HepG2 (cell line): Measurements from ENCODE around the gene SDCCAG8.

Source experiments
- ARNT ChIP-seq: fragments of 450-650 bp; IDR thresholded peaks from 2 replicates; pipeline ENCODE4 v1.6.1; 2017
- CC2D1A ChIP-seq: sonication (generic); formaldehyde crosslinking; IDR thresholded peaks from 2 replicates; pipeline ENCODE4 v1.8.1; 2023; ENCODE audit warnings: mild to moderate bottlenecking, missing genetic modification reagents
- CREM ChIP-seq, 2 experiments: sonication (generic) in 1 of 2; formaldehyde crosslinking in 1 of 2; IDR thresholded peaks; 2 replicates each; pipeline versions ENCODE4 v1.4.0 to v1.6.1; 2016 to 2020; ENCODE audit warnings: antibody characterized with exemption in 1 of 2, mild to moderate bottlenecking in 1 of 2, missing genetic modification reagents in 1 of 2
- CTCF ChIP-seq: sonication (generic); formaldehyde crosslinking; IDR thresholded peaks from 2 replicates; pipeline ENCODE4 v1.5.0; 2020; ENCODE audit warnings: mild to moderate bottlenecking, missing genetic modification reagents, moderate library complexity
- FOXM1 ChIP-seq: sonication (generic); formaldehyde crosslinking; IDR thresholded peaks from 2 replicates; pipeline ENCODE4 v1.5.0; 2020; ENCODE audit warnings: missing genetic modification reagents
- GABPA ChIP-seq, 2 experiments: IDR thresholded peaks; 2 replicates each; pipeline ENCODE4 v1.6.1; 2011 to 2016; ENCODE audit warnings: low read depth in 2 of 2, low read length in 1 of 2, missing biosample characterization in 1 of 2, missing genetic modification characterization in 1 of 2
- MZF1 ChIP-seq: sonication (generic); formaldehyde crosslinking; IDR thresholded peaks from 2 replicates; pipeline ENCODE4 v1.8.1; 2023; ENCODE audit warnings: mild to moderate bottlenecking, missing genetic modification reagents, borderline replicate concordance
- ZFP1 ChIP-seq: IDR thresholded peaks from 2 replicates; pipeline ENCODE4 v1.6.1; 2016
- ZNF224 ChIP-seq: sonication (generic); formaldehyde crosslinking; IDR thresholded peaks from 2 replicates; pipeline ENCODE4 v1.5.0; 2020; ENCODE audit warnings: mild to moderate bottlenecking, missing genetic modification reagents
- ZNF276 ChIP-seq: sonication (generic); formaldehyde crosslinking; IDR thresholded peaks from 2 replicates; pipeline ENCODE4 v1.4.0; 2020; ENCODE audit warnings: mild to moderate bottlenecking, low read depth, missing genetic modification reagents
- ZNF367 ChIP-seq: sonication (generic); formaldehyde crosslinking; IDR thresholded peaks from 2 replicates; pipeline ENCODE4 v1.4.0; 2020; ENCODE audit warnings: missing genetic modification reagents, borderline replicate concordance
- TF ChIP-seq, protein P1 (sequence below): fragments of 450-650 bp; IDR thresholded peaks from 2 replicates; pipeline ENCODE4 v1.6.1; 2017; ENCODE audit warnings: mild to moderate bottlenecking

DNA sequence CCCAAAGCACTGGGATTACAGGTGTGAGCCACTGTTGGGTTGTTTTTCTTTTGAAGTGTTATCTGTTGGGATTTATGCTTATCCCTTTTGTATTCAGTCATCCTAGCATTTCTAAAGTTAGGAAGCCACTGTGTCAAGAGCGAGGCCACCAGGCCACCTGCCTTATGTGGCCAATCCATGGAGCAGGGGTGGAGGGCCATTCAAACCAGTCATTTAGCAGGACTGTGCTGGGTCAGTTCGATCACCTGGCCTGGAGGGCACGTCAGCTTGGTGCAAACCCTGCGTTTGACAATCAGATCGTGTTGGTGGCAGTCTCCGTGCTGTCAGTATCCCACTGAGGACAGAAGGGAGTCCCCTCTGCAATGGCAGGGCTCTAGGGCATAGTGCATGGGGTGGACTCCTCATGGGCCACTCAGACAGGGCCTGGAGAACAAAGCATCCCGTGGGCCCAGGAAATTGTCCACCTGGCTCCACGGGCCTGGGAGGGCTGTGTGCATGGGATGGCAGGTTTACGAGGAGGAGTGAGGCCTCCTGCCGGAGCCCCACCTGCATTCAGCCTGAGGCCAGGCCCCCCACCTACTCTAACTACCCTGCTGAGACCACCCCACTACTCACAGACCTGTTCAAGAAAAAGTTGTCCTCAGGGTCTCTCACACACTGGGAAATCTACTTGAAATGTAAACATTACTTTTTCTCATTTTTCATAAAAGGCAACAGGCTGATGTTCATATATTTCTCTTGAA, 242.3 kb downstream of the SDCCAG8 start:
- TF ChIP-seq CREM (IDR thresholded peaks at IDR 0.05) (no peak), CREM (CRISPR knock-in tag; IDR thresholded peaks at IDR 0.05) (no peak), CTCF (CRISPR knock-in tag) (no peak), GABPA (IDR thresholded peaks at IDR 0.05; ENCODE audit: low read depth, low read length) (no peak), GABPA (CRISPR knock-in tag; IDR thresholded peaks at IDR 0.05; ENCODE audit: low read depth) (no peak), ZNF224 (no peak), MZF1 (CRISPR knock-in tag) (no peak), ZNF367 (CRISPR knock-in tag) (no peak), FOXM1 (CRISPR knock-in tag) (no peak), ZNF276 (CRISPR knock-in tag) (no peak), ARNT (no peak), CC2D1A (CRISPR knock-in tag) (no peak), ZFP1 (CRISPR knock-in tag) (no peak)
- TF ChIP-seq, protein P1, sequence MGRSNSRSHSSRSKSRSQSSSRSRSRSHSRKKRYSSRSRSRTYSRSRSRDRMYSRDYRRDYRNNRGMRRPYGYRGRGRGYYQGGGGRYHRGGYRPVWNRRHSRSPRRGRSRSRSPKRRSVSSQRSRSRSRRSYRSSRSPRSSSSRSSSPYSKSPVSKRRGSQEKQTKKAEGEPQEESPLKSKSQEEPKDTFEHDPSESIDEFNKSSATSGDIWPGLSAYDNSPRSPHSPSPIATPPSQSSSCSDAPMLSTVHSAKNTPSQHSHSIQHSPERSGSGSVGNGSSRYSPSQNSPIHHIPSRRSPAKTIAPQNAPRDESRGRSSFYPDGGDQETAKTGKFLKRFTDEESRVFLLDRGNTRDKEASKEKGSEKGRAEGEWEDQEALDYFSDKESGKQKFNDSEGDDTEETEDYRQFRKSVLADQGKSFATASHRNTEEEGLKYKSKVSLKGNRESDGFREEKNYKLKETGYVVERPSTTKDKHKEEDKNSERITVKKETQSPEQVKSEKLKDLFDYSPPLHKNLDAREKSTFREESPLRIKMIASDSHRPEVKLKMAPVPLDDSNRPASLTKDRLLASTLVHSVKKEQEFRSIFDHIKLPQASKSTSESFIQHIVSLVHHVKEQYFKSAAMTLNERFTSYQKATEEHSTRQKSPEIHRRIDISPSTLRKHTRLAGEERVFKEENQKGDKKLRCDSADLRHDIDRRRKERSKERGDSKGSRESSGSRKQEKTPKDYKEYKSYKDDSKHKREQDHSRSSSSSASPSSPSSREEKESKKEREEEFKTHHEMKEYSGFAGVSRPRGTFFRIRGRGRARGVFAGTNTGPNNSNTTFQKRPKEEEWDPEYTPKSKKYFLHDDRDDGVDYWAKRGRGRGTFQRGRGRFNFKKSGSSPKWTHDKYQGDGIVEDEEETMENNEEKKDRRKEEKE: no peak
